ENCODE results near the gene EML6. TPM values are rescaled to one million over a fixed set of nuclear protein-coding genes. Genes with fewer than 3 reads are reported as not detected.

The EML6 gene
- total and polyA plus RNA-seq, 2 experiments from 2014 or later, result 2.7 to 6.2 TPM

DNA sequence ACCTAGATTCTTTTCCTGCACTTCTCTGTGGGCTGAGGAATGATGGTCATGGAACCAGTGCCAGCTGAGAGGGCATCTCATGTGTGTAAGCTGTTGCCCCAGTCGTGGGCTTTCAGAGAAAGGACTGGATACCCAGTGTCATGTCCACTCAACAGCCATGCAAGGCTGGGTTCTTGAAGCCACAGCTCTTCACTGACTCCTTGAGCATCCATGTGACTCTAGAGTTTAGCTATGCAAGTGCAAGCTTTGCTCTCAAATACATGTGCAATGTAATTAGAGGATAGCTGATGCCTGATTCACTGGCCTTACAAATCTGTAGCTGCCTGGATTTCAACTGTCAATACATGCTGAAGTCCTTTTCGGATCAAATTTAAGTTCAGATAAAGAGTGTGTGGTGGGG is 46.8 kb upstream of the EML6 start:
- no peaks in the 10 kb centered on the region for H3K79me2 ChIP-seq (replicated peaks; ENCODE audit: insufficient read depth)
- Mint-ChIP-seq H3K4me1 (peaks cover 16% of the 10 kb centered on the region), H3K27ac (no peak overlapping the region)

More for the DNA sequence above, 46.8 kb upstream of the EML6 start:
- Mint-ChIP-seq H3K36me3 (ENCODE audit: low read depth) (no peaks in the 10 kb centered on the region), H3K27me3 (ENCODE audit: insufficient read depth, low read depth, poor library complexity) (peaks cover 7% of the 10 kb centered on the region), H3K9me3 (no peaks in the 10 kb centered on the region), H3K4me3 (no peak overlapping the region)
- no peak overlapping the region for H3K4me3 ChIP-seq
- no peak for DNase-seq (ENCODE audit: low spot score)
- no peaks in the 10 kb centered on the region for H3K9me2 ChIP-seq (ENCODE audit: insufficient read depth)
- H2AFZ ChIP-seq, result no peak overlapping the region
- TF ChIP-seq CREB1 (CRISPR knock-in tag; IDR thresholded peaks at IDR 0.05; ENCODE audit: low read depth), result no peak
- TF ChIP-seq, protein P1, sequence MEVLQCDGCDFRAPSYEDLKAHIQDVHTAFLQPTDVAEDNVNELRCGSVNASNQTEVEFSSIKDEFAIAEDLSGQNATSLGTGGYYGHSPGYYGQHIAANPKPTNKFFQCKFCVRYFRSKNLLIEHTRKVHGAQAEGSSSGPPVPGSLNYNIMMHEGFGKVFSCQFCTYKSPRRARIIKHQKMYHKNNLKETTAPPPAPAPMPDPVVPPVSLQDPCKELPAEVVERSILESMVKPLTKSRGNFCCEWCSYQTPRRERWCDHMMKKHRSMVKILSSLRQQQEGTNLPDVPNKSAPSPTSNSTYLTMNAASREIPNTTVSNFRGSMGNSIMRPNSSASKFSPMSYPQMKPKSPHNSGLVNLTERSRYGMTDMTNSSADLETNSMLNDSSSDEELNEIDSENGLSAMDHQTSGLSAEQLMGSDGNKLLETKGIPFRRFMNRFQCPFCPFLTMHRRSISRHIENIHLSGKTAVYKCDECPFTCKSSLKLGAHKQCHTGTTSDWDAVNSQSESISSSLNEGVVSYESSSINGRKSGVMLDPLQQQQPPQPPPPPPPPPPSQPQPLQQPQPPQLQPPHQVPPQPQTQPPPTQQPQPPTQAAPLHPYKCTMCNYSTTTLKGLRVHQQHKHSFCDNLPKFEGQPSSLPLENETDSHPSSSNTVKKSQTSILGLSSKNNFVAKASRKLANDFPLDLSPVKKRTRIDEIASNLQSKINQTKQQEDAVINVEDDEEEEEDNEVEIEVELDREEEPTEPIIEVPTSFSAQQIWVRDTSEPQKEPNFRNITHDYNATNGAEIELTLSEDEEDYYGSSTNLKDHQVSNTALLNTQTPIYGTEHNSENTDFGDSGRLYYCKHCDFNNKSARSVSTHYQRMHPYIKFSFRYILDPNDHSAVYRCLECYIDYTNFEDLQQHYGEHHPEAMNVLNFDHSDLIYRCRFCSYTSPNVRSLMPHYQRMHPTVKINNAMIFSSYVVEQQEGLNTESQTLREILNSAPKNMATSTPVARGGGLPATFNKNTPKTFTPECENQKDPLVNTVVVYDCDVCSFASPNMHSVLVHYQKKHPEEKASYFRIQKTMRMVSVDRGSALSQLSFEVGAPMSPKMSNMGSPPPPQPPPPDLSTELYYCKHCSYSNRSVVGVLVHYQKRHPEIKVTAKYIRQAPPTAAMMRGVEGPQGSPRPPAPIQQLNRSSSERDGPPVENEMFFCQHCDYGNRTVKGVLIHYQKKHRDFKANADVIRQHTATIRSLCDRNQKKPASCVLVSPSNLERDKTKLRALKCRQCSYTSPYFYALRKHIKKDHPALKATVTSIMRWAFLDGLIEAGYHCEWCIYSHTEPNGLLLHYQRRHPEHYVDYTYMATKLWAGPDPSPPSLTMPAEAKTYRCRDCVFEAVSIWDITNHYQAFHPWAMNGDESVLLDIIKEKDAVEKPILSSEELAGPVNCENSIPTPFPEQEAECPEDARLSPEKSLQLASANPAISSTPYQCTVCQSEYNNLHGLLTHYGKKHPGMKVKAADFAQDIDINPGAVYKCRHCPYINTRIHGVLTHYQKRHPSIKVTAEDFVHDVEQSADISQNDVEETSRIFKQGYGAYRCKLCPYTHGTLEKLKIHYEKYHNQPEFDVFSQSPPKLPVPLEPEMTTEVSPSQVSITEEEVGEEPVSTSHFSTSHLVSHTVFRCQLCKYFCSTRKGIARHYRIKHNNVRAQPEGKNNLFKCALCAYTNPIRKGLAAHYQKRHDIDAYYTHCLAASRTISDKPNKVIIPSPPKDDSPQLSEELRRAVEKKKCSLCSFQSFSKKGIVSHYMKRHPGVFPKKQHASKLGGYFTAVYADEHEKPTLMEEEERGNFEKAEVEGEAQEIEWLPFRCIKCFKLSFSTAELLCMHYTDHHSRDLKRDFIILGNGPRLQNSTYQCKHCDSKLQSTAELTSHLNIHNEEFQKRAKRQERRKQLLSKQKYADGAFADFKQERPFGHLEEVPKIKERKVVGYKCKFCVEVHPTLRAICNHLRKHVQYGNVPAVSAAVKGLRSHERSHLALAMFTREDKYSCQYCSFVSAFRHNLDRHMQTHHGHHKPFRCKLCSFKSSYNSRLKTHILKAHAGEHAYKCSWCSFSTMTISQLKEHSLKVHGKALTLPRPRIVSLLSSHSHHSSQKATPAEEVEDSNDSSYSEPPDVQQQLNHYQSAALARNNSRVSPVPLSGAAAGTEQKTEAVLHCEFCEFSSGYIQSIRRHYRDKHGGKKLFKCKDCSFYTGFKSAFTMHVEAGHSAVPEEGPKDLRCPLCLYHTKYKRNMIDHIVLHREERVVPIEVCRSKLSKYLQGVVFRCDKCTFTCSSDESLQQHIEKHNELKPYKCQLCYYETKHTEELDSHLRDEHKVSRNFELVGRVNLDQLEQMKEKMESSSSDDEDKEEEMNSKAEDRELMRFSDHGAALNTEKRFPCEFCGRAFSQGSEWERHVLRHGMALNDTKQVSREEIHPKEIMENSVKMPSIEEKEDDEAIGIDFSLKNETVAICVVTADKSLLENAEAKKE (CRISPR knock-in tag; IDR thresholded peaks at IDR 0.05), result no peak
- TF ChIP-seq EZH2phosphoT487 (IDR thresholded peaks at IDR 0.05; ENCODE audit: unreplicated experiment), result no peak
- no peak for TF ChIP-seq ZNF114 (CRISPR knock-in tag; IDR thresholded peaks at IDR 0.05)
- no peak for TF ChIP-seq EZH2 (IDR thresholded peaks at IDR 0.05; ENCODE audit: low read depth, unreplicated experiment)
- TF ChIP-seq, protein P2, sequence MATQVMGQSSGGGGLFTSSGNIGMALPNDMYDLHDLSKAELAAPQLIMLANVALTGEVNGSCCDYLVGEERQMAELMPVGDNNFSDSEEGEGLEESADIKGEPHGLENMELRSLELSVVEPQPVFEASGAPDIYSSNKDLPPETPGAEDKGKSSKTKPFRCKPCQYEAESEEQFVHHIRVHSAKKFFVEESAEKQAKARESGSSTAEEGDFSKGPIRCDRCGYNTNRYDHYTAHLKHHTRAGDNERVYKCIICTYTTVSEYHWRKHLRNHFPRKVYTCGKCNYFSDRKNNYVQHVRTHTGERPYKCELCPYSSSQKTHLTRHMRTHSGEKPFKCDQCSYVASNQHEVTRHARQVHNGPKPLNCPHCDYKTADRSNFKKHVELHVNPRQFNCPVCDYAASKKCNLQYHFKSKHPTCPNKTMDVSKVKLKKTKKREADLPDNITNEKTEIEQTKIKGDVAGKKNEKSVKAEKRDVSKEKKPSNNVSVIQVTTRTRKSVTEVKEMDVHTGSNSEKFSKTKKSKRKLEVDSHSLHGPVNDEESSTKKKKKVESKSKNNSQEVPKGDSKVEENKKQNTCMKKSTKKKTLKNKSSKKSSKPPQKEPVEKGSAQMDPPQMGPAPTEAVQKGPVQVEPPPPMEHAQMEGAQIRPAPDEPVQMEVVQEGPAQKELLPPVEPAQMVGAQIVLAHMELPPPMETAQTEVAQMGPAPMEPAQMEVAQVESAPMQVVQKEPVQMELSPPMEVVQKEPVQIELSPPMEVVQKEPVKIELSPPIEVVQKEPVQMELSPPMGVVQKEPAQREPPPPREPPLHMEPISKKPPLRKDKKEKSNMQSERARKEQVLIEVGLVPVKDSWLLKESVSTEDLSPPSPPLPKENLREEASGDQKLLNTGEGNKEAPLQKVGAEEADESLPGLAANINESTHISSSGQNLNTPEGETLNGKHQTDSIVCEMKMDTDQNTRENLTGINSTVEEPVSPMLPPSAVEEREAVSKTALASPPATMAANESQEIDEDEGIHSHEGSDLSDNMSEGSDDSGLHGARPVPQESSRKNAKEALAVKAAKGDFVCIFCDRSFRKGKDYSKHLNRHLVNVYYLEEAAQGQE (IDR thresholded peaks at IDR 0.05; ENCODE audit: unreplicated experiment), result no peak
- no peak for TF ChIP-seq POLR2AphosphoS5 (IDR thresholded peaks at IDR 0.05; ENCODE audit: low read depth)
- no peak for TF ChIP-seq STAT1 (IDR thresholded peaks at IDR 0.05; ENCODE audit: unreplicated experiment)
- no peak for TF ChIP-seq ZNF331 (CRISPR knock-in tag; IDR thresholded peaks at IDR 0.05; ENCODE audit: low read depth)
- TF ChIP-seq JUNB (IDR thresholded peaks at IDR 0.05; ENCODE audit: unreplicated experiment), result no peak
- no peak for TF ChIP-seq NANOG (IDR thresholded peaks at IDR 0.05; ENCODE audit: borderline replicate concordance)
- TF ChIP-seq, protein P3, sequence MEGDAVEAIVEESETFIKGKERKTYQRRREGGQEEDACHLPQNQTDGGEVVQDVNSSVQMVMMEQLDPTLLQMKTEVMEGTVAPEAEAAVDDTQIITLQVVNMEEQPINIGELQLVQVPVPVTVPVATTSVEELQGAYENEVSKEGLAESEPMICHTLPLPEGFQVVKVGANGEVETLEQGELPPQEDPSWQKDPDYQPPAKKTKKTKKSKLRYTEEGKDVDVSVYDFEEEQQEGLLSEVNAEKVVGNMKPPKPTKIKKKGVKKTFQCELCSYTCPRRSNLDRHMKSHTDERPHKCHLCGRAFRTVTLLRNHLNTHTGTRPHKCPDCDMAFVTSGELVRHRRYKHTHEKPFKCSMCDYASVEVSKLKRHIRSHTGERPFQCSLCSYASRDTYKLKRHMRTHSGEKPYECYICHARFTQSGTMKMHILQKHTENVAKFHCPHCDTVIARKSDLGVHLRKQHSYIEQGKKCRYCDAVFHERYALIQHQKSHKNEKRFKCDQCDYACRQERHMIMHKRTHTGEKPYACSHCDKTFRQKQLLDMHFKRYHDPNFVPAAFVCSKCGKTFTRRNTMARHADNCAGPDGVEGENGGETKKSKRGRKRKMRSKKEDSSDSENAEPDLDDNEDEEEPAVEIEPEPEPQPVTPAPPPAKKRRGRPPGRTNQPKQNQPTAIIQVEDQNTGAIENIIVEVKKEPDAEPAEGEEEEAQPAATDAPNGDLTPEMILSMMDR (conservative IDR thresholded peaks at IDR 0.05; ENCODE audit: low read depth in 2 of 2), result no peak
- TF ChIP-seq, protein P4, sequence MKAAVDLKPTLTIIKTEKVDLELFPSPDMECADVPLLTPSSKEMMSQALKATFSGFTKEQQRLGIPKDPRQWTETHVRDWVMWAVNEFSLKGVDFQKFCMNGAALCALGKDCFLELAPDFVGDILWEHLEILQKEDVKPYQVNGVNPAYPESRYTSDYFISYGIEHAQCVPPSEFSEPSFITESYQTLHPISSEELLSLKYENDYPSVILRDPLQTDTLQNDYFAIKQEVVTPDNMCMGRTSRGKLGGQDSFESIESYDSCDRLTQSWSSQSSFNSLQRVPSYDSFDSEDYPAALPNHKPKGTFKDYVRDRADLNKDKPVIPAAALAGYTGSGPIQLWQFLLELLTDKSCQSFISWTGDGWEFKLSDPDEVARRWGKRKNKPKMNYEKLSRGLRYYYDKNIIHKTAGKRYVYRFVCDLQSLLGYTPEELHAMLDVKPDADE (IDR thresholded peaks at IDR 0.05), result no peak
- H3K36me3 ChIP-seq (ENCODE audit: insufficient read depth), result no peaks in the 10 kb centered on the region
- no peak overlapping the region for H3K27ac ChIP-seq (ENCODE audit: low read depth)
- no peak for ATAC-seq
- no peaks in the 10 kb centered on the region for H3F3A ChIP-seq (replicated peaks; ENCODE audit: low read depth)
- H4K20me1 ChIP-seq (replicated peaks; ENCODE audit: insufficient read depth), result no peaks in the 10 kb centered on the region
- no peak overlapping the region for H3K4me2 ChIP-seq
- peaks cover 8% of the 10 kb centered on the region for H3K4me1 ChIP-seq (ENCODE audit: insufficient read depth)
- no peaks in the 10 kb centered on the region for H3K27me3 ChIP-seq (ENCODE audit: insufficient read depth)

Data from GM23338 (cell line).